ENCODE results near the gene FMC1.

Gene FMC1

DNA sequence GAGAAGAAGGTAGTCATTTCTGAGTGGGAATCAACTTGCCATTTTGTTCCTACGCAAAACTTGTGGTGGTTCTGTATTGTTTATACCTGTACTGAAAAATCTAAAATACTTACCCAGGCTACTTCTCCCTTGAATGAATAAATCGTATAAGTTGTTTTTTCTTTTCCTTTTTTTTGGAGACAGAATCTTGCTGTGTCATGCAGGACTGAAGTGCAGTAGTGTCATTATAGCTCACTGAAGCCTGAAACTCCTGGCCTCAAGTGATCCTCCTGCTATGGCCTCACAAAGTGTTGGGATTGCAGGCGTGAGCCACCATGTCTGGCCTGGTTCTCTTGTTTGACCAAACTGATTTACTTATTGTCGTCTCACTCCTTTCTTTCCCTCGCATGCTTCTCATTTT is 46.5 kb downstream of the FMC1 start:
- DNase-seq, result no peak

DNA sequence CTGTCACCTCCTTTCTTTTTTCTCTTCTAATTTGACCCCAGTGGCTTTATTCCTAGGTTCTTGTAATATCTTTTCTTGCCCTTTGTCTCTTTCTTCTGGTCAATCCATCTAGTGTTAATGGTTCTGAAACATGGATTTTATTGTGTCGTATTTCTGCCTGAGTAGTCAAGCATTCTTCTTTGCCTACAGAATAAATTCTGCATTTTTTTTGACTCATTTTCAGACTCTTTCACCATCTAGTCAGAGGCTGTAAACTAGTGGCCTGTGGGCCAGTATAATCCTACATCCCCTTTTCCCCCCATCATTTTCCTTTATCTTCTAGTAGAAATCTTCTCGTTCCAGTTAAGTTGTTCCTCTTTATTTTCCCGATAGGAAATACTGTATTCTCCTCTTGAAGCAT is 48.0 kb downstream of the FMC1 start:
- DNase-seq, result no peak

DNA sequence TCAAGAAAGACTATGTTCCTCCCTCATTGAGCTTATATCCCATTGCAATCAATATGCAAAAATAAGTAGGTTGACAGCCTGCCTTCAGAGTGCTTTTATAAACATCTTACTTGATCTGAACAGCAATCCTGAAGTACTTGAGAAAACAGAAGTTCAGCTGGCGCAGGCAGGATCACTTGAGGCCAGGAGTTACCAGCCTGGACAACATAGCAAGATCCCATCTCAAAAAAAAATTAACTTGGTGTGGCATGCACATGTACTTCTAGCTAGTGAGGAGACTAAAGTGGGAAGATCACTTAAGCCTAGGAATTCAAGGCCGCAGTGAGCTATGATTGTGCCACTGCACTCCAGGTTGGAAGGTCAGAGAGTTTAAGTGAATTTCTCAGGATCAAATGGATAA is 48.6 kb downstream of the FMC1 start:
- no peak for DNase-seq

DNA sequence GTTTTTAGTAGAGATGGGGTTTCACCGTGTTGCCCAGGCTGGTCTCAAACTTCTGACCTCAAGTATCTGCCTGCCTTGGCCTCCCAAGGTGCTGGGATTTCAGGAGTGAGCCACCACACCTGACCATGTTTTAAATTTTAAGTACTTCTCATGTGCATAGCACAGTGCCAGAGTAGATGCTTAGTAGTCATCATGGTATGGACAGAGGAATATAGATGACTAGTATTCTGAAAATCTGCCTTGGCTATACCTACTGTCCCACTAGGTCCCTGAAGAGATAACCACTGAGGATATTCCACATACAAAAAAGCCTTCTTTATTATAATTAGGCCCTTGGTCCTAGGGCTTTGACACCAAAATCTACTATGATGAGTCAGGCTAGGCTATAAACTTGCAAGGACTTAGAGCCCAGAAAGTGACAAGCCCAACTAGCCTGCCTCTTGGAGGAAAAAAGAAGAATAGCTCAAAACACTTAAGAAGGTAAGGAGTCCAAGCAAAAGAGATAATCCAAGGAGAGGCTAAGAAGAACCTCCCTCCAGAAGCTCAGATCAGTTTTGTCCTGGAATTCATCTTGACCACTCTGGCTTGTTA is 52.6 kb downstream of the FMC1 start:
- no peak for DNase-seq

DNA sequence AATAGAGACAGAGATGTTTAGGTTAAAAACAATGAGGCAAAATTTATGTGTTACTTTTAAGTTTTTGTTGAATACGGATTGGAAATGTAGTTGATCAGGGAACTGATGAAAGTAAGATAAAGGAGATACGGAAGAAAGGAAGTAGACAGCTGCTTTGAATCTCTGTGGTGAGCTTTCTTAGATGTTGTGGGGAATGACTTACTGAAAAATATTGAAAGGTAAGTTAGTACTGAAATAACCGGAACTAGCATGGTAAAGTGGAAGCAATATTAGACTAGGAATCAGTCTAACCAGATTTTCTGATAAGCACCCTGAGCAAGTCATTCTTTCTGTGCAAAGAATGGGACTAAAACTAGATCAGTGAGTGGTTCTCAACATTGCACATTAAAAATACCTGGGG is 53.4 kb downstream of the FMC1 start:
- no peak for DNase-seq
